Measurements from ENCODE around the gene ZFPM1. TPM values are rescaled to one million over a fixed set of nuclear protein-coding genes. Genes with fewer than 3 reads are reported as not detected.

ZFPM1 gene
- total RNA-seq, 1 experiment from 2014 or later: 0.75 TPM

- H3K9me3 ChIP-seq (ENCODE audit: low read length): no peaks in the 10 kb centered on the region
Observed at GRCh38 chr16:88446061-88446460, 7.0 kb upstream of the ZFPM1 start.

GRCh38 chr16:88446736-88447135 lies 6.3 kb upstream of the ZFPM1 start:
- Histone ChIP-seq H3K9me2 (replicated peaks; ENCODE audit: insufficient read depth, low read length) (no peaks in the 10 kb centered on the region), H3K9me3 (ENCODE audit: low read length) (no peaks in the 10 kb centered on the region), H3K79me2 (ENCODE audit: low read length) (no peaks in the 10 kb centered on the region), H3K9ac (ENCODE audit: low read length) (no peak overlapping the region), H3K4me1 (ENCODE audit: low read length) (peaks cover 12% of the 10 kb centered on the region), H3K4me2 (ENCODE audit: low read depth, low read length, poor library complexity, severe bottlenecking) (no peak overlapping the region), H4K20me1 (ENCODE audit: insufficient read depth, low read depth, low read length) (no peaks in the 10 kb centered on the region), H2AFZ (ENCODE audit: low read length) (no peak overlapping the region), H3K4me3 (ENCODE audit: low read length) (no peak overlapping the region), H3K27ac (ENCODE audit: low read length) (no peak overlapping the region), H3K27me3 (ENCODE audit: low read length) (no peaks in the 10 kb centered on the region), H3K36me3 (ENCODE audit: insufficient read depth, low read length) (no peaks in the 10 kb centered on the region)
- DNase-seq: no peak

More at GRCh38 chr16:88446061-88446460, 7.0 kb upstream of the ZFPM1 start:
- Histone ChIP-seq H3K27me3 (ENCODE audit: low read length) (no peaks in the 10 kb centered on the region), H3K36me3 (ENCODE audit: insufficient read depth, low read length) (no peaks in the 10 kb centered on the region), H4K20me1 (ENCODE audit: insufficient read depth, low read depth, low read length) (no peaks in the 10 kb centered on the region), H3K79me2 (ENCODE audit: low read length) (no peaks in the 10 kb centered on the region), H3K9ac (ENCODE audit: low read length) (no peak overlapping the region), H3K27ac (ENCODE audit: low read length) (no peak overlapping the region), H3K4me3 (ENCODE audit: low read length) (no peak overlapping the region), H3K4me1 (ENCODE audit: low read length) (peaks cover 8% of the 10 kb centered on the region), H2AFZ (ENCODE audit: low read length) (no peak overlapping the region), H3K9me2 (replicated peaks; ENCODE audit: insufficient read depth, low read length) (no peaks in the 10 kb centered on the region), H3K4me2 (ENCODE audit: low read depth, low read length, poor library complexity, severe bottlenecking) (no peak overlapping the region)
- DNase-seq: no peak

GRCh38 chr16:88447881-88448280 lies 5.2 kb upstream of the ZFPM1 start:
- Histone ChIP-seq H3K27me3 (ENCODE audit: low read length) (no peaks in the 10 kb centered on the region), H3K9me3 (ENCODE audit: low read length) (no peaks in the 10 kb centered on the region), H3K9ac (ENCODE audit: low read length) (no peak overlapping the region), H3K4me1 (ENCODE audit: low read length) (peaks cover 15% of the 10 kb centered on the region), H2AFZ (ENCODE audit: low read length) (no peak overlapping the region), H3K36me3 (ENCODE audit: insufficient read depth, low read length) (no peaks in the 10 kb centered on the region), H3K79me2 (ENCODE audit: low read length) (no peaks in the 10 kb centered on the region), H3K27ac (ENCODE audit: low read length) (no peak overlapping the region), H3K4me3 (ENCODE audit: low read length) (no peak overlapping the region), H3K9me2 (replicated peaks; ENCODE audit: insufficient read depth, low read length) (no peaks in the 10 kb centered on the region), H4K20me1 (ENCODE audit: insufficient read depth, low read depth, low read length) (no peaks in the 10 kb centered on the region), H3K4me2 (ENCODE audit: low read depth, low read length, poor library complexity, severe bottlenecking) (no peak overlapping the region)
- DNase-seq: no peak

- no peak overlapping the region for H3K4me3 ChIP-seq (ENCODE audit: low read length)
- H3K9ac ChIP-seq (ENCODE audit: low read length): no peak overlapping the region
- H3K36me3 ChIP-seq (ENCODE audit: insufficient read depth, low read length): no peaks in the 10 kb centered on the region
- H2AFZ ChIP-seq (ENCODE audit: low read length): no peak overlapping the region
- H3K9me2 ChIP-seq (replicated peaks; ENCODE audit: insufficient read depth, low read length): no peaks in the 10 kb centered on the region
- DNase-seq: no peak
- H3K27ac ChIP-seq (ENCODE audit: low read length): no peak overlapping the region
- no peaks in the 10 kb centered on the region for H3K27me3 ChIP-seq (ENCODE audit: low read length)
- H3K4me2 ChIP-seq (ENCODE audit: low read depth, low read length, poor library complexity, severe bottlenecking): no peak overlapping the region
- no peaks in the 10 kb centered on the region for H4K20me1 ChIP-seq (ENCODE audit: insufficient read depth, low read depth, low read length)
- H3K4me1 ChIP-seq (ENCODE audit: low read length): peaks cover 15% of the 10 kb centered on the region
- H3K79me2 ChIP-seq (ENCODE audit: low read length): no peaks in the 10 kb centered on the region
- no peaks in the 10 kb centered on the region for H3K9me3 ChIP-seq (ENCODE audit: low read length)
Observed at GRCh38 chr16:88448461-88449266, 4.4 kb upstream of the ZFPM1 start.

- H3K27me3 ChIP-seq (ENCODE audit: low read length): no peaks in the 10 kb centered on the region
- H3K4me1 ChIP-seq (ENCODE audit: low read length): peaks cover 15% of the 10 kb centered on the region
- no peaks in the 10 kb centered on the region for H3K36me3 ChIP-seq (ENCODE audit: insufficient read depth, low read length)
- no peak overlapping the region for H2AFZ ChIP-seq (ENCODE audit: low read length)
- H3K4me2 ChIP-seq (ENCODE audit: low read depth, low read length, poor library complexity, severe bottlenecking): no peak overlapping the region
- DNase-seq: no peak
- H3K9me3 ChIP-seq (ENCODE audit: low read length): no peaks in the 10 kb centered on the region
- no peaks in the 10 kb centered on the region; the same call in 1 of the 2 replicates for H4K20me1 ChIP-seq (ENCODE audit: insufficient read depth, low read depth, low read length)
- no peak overlapping the region for H3K4me3 ChIP-seq (ENCODE audit: low read length)
- no peaks in the 10 kb centered on the region for H3K79me2 ChIP-seq (ENCODE audit: low read length)
- H3K27ac ChIP-seq (ENCODE audit: low read length): no peak overlapping the region
- H3K9me2 ChIP-seq (replicated peaks; ENCODE audit: insufficient read depth, low read length): no peaks in the 10 kb centered on the region
- no peak overlapping the region for H3K9ac ChIP-seq (ENCODE audit: low read length)
Observed at GRCh38 chr16:88449267-88449561, 3.9 kb upstream of the ZFPM1 start.

GRCh38 chr16:88451586-88452481 lies 1.2 kb upstream of the ZFPM1 start:
- Histone ChIP-seq H3K9ac (ENCODE audit: low read length) (no peak overlapping the region), H3K36me3 (ENCODE audit: insufficient read depth, low read length) (no peaks in the 10 kb centered on the region), H3K4me1 (ENCODE audit: low read length) (peaks cover 39% of the 10 kb centered on the region), H2AFZ (ENCODE audit: low read length) (no peak overlapping the region), H3K79me2 (ENCODE audit: low read length) (no peaks in the 10 kb centered on the region), H3K4me2 (ENCODE audit: low read depth, low read length, poor library complexity, severe bottlenecking) (no peak overlapping the region), H3K27ac (ENCODE audit: low read length) (no peak overlapping the region), H4K20me1 (ENCODE audit: insufficient read depth, low read depth, low read length) (peaks cover 7% of the 10 kb centered on the region; the same call in 1 of the 2 replicates), H3K9me2 (replicated peaks; ENCODE audit: insufficient read depth, low read length) (no peaks in the 10 kb centered on the region), H3K9me3 (ENCODE audit: low read length) (no peaks in the 10 kb centered on the region), H3K4me3 (ENCODE audit: low read length) (no peak overlapping the region), H3K27me3 (ENCODE audit: low read length) (no peaks in the 10 kb centered on the region; the same call in 1 of the 2 replicates)
- DNase-seq: peak; percentile 64

GRCh38 chr16:88452482-88453216 lies 431 bp upstream of the ZFPM1 start:
- peak; percentile 98 for DNase-seq
- no peaks in the 10 kb centered on the region for H3K9me2 ChIP-seq (replicated peaks; ENCODE audit: insufficient read depth, low read length)
- H3K79me2 ChIP-seq (ENCODE audit: low read length): no peaks in the 10 kb centered on the region
- H3K27ac ChIP-seq (ENCODE audit: low read length): no peak overlapping the region
- peak overlapping the region; percentile 53 for H3K4me2 ChIP-seq (ENCODE audit: low read depth, low read length, poor library complexity, severe bottlenecking)
- H3K4me3 ChIP-seq (ENCODE audit: low read length): peak overlapping the region; percentile 62; the same call in 1 of the 2 replicates
- peaks cover 42% of the 10 kb centered on the region for H3K4me1 ChIP-seq (ENCODE audit: low read length)
- H4K20me1 ChIP-seq (ENCODE audit: insufficient read depth, low read depth, low read length): peaks cover 7% of the 10 kb centered on the region; the same call in 1 of the 2 replicates
- peak overlapping the region; percentile 43; the same call in 1 of the 2 replicates for H3K9ac ChIP-seq (ENCODE audit: low read length)
- H2AFZ ChIP-seq (ENCODE audit: low read length): 0 out of 2 replicates have a peak overlapping the region, but pooled peaks have one; percentile 54
- H3K36me3 ChIP-seq (ENCODE audit: insufficient read depth, low read length): no peaks in the 10 kb centered on the region
- H3K27me3 ChIP-seq (ENCODE audit: low read length): no peaks in the 10 kb centered on the region; the same call in 1 of the 2 replicates
- no peaks in the 10 kb centered on the region for H3K9me3 ChIP-seq (ENCODE audit: low read length)

Measured in Karpas-422 (cell line).